ENCODE results near the gene LCN1. TPM values are rescaled to one million over a fixed set of nuclear protein-coding genes. Genes with fewer than 3 reads are reported as not detected.
"Not testable (repeated sequence)": the region's sequence is repeated elsewhere in the genome, so short reads cannot be mapped to it uniquely, and the experiment has no call there.

The LCN1 gene
- total RNA-seq, 1 donor from 2014 or later: not detected

GRCh38 chr9:135522137-135522877 lies 1.1 kb downstream of the LCN1 start:
- no peak for DNase-seq (ENCODE audit: low spot score)

GRCh38 chr9:135522931-135523330 lies 1.7 kb downstream of the LCN1 start:
- no peak for DNase-seq (ENCODE audit: low spot score)

- no peak for DNase-seq (ENCODE audit: low spot score)
Observed at GRCh38 chr9:135523521-135524129, 2.4 kb downstream of the LCN1 start.

GRCh38 chr9:135524130-135524861 lies 3.1 kb downstream of the LCN1 start:
- no peak for DNase-seq (ENCODE audit: low spot score)

DNA sequence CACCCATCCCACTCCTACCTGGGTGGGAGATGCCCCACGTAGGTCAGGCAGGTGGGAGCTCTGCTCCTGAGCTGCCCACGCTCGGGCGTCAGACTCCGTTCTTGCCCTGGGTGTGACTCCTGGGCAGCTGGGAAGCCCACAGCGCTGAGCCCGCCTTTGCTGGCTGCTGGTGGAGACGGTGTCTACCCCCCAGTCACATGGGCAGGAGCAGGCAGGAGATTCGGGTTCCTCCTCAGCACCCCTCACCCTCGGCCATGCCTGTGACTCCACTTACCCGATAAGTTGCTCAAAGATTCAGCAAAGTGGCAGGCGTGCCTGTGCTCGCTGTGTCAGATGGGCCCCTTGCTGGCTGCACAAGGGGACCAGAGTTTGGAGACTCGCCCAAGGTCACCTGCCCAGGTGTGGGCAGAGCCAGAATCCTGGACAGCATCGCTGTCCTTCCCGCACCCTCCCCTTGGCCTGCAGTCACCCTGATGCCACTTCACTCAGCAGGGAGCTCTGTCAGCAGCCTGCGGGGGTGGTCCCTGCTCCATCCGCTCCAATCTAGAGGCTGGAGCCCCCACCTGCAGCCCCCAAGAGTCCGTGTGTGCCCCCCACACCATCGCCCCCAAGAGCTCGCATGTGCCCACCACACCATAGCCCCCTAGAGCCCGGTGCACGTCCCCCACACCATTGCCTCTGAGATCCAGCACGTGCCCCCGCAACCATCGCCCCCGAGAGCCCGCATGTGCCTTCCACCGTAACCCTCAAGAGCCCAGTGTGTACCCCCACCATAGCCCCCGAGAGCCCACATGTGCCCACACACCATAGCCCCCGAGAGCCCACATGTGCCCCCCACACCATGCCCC lies 4.2 kb downstream of the LCN1 start:
- no peak for DNase-seq (ENCODE audit: low spot score)

- no peak for DNase-seq (ENCODE audit: low spot score)
Observed at GRCh38 chr9:135526089-135526729, 5.0 kb downstream of the LCN1 start.

- no peak for DNase-seq (ENCODE audit: low spot score)
Observed at GRCh38 chr9:135526730-135527571, 5.7 kb downstream of the LCN1 start.

DNA sequence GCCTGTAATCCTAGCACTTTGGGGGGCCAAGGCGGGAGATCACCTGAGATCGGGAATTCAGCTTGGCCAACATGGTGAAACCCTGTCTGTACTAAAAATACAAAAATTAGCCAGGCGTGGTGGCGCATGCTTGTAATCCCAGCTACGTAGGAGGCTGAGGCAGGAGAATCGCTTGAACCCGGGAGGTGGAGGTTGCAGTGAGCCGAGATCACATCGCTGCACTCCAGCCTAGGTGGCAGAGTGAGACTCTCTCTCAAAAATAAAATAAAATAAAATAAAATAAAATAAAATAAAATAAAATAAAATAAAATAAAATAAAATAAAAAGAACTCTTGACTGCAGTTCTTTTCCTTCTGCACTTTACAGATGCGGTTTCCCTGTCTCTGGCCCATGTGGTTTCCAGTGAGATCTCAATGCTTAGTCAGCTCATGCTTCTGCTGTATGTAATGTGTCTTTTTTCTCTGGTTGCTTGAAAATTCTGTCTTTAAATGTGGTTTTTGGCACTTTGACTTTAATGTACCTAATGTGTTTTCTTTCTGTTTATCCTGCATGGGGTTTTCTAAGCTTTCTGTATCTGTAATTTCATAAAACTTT lies 7.7 kb downstream of the LCN1 start:
- not testable (repeated sequence) for DNase-seq (ENCODE audit: low spot score)

DNA sequence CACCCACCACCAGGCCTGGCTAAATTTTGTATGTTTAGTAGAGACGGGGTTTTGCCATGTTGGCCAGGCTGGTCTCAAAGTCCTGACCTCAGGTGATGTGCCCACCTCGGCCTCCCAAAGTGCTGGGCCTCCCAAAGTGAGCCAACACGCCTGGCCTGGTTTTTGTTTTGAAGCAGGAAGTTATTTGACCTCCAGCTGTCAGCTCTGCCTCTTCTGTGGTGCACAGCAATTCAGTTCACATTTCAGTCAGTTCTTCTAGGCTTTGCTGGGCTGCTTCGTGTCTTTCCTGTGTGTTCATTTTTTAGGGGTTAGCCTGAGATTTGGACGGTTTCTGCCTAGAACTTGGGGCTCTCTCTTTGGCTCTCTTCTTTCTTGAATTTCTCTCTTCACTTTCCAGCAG lies 8.9 kb downstream of the LCN1 start:
- no peak for DNase-seq (ENCODE audit: low spot score)

DNA sequence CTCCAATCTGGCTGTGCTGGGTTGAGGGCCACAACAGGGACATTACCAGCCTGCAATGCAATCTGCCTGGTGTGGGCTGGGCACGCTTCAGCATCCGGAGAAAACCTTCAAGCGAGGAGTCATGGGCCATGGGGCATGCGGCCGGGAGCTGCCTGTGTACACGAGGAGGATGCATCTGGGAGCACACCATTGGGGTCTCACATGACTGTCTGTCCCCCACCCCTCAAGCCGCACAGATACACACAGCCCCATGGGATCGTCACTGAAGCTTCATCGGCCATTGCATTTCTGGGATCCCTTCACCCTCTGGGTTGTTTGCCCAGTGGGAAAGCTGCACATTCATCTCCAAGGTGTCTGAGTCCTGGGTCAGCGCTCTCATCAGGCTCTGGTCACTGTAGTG lies 9.9 kb downstream of the LCN1 start:
- DNase-seq (ENCODE audit: low spot score): no peak

DNA sequence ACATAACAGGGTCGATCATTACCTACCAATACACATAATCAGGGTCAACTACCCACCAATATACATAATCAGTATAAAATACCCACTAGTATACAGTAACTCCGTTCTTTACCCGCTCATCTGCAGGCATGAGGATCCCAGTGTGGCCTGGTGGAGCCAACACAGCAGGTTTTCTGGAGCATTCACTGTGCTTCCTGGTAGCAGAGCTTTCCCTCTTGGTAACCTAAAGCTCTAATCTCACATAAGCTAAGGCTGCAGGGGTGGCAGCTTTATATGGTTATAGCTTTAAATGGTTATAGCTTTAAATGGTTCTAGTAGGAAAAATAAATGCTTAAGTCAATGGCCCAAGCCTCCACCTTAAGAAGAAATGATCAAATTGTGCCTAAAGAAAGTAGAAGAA lies 11.9 kb downstream of the LCN1 start:
- DNase-seq (ENCODE audit: low spot score): no peak

- no peak for DNase-seq (ENCODE audit: low spot score)
Observed at GRCh38 chr9:135533674-135534073, 12.4 kb downstream of the LCN1 start.

DNA sequence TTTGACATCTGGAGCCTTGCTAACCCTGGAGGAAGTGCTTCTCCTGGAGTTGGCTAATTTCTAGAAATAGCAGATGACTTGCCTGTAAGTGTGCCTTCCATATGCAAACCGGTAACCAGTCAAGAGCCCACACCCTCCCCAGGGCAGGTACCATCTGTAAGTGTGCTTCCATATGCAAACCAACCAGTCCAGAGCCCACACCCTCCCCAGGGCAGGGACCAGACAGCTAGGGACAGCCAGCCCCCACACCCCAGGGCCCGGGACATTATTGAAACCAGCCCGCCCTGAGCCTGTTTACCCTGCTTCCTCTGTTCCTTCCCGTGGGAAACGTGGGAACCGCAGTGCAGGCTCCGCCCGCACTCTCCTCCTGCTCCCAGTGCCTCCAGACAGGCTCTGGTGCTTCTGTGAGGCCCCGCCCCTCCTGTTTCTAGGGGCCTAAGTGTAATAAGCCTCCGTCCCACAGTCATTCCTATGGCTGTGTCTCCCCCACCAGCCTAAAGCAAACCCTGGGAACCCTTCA lies 13.0 kb downstream of the LCN1 start:
- DNase-seq (ENCODE audit: low spot score): not testable (repeated sequence)

- DNase-seq (ENCODE audit: low spot score): not testable (repeated sequence)
Observed at GRCh38 chr9:135534826-135535225, 13.6 kb downstream of the LCN1 start.

- not testable (repeated sequence) for DNase-seq (ENCODE audit: low spot score)
Observed at GRCh38 chr9:135535631-135536030, 14.4 kb downstream of the LCN1 start.

DNA sequence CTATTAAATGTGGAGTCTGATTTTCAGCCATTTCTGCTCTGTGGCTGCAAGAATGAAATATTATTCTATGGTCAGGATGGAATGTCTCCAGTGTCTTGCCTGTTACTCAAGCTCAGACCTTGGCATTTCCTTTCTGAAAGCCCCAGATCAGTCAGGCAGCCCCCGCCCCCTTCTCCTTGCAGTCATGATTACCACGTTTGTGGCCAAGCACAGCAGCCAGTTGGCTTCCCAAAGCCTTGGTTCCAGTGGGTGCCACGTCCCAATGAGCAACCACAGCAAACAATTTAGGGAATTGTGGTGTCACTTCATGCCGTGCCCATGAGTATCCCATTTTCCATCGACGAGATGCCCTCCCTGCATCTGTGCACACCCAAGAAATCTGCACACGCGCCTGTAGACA lies 15.0 kb downstream of the LCN1 start:
- no peak for DNase-seq (ENCODE audit: low spot score)

DNA sequence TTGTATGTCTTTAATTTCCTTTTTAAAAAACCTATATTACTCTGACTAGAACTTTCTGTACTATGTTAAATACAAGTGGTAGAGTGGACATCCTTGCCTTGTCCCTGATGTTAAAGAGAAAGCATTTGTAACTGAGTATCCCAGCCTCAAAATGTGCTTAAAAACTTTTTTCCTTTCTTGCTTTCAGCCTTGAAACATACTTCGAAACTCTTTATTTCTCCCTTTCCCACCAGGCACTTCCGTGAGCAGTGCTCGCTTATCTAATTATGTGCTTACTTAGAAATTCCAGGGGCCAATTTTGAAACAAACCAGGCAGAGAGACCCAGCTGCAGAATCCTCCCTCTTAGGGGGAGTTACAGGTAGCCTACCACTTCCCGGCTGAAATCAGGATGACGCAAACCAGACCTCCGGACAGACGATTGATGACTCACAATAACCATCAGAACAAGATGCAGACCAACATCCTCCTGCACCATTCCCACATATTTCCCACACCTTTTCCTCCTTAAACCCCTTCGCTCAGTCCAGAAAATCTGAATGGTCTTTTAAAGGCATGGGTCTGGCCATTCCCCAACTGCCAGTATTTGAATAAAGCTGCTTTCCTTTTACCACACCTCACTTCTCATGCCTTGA lies 22.1 kb downstream of the LCN1 start:
- DNase-seq (ENCODE audit: low spot score): not testable (repeated sequence)

GRCh38 chr9:135544981-135545635 lies 23.9 kb downstream of the LCN1 start:
- no peak for DNase-seq (ENCODE audit: low spot score)

Data from mucosa of gallbladder (tissue), 1 donor.